CD14-positive monocyte (primary cell): ENCODE data around the gene AGAP1. TPM values are rescaled to one million over a fixed set of nuclear protein-coding genes. Genes with fewer than 3 reads are reported as not detected.

Experiments
- DNase-seq, 3 donors: peaks; one replicate each; pipeline ENCODE4 v3.0.0-alpha.2; 2011 to 2022
- H2AFZ ChIP-seq: 2 replicates; pipeline ENCODE4 v1.6.0; 2012; ENCODE audit warnings: mild to moderate bottlenecking, low read depth, low read length, inconsistent platforms; ENCODE audit not compliant: insufficient read depth, poor library complexity, severe bottlenecking
- H3K27ac ChIP-seq, 2 donors: 1 replicate in 1 of 2; 2 replicates in 1 of 2; pipeline ENCODE4 v1.5.1; 2012 to 2013; ENCODE audit warnings: low read length in 2 of 2, control low read depth in 1 of 2, inconsistent platforms in 1 of 2, low read depth in 1 of 2, mild to moderate bottlenecking in 1 of 2
- H3K27me3 ChIP-seq, 2 donors: one replicate each; pipeline versions ENCODE4 v1.6.0 to v1.6.1; 2011 to 2013; ENCODE audit warnings: low read length in 2 of 2; ENCODE audit not compliant: control insufficient read depth in 2 of 2, insufficient read depth in 2 of 2
- H3K36me3 ChIP-seq, 2 donors: replicated peaks in 1 of 2; 1 replicate in 1 of 2; 2 replicates in 1 of 2; pipeline versions ENCODE4 v1.5.1 to v1.6.1; 2012 to 2013; ENCODE audit warnings: low read length in 2 of 2, control low read depth in 1 of 2, inconsistent platforms in 1 of 2, mild to moderate bottlenecking in 1 of 2; ENCODE audit not compliant: insufficient read depth in 2 of 2, control insufficient read depth in 1 of 2
- H3K4me1 ChIP-seq, 2 donors: 1 replicate in 1 of 2; 2 replicates in 1 of 2; pipeline versions ENCODE4 v1.5.1 to v1.6.1; 2012 to 2013; ENCODE audit warnings: low read length in 2 of 2, control low read depth in 1 of 2, inconsistent platforms in 1 of 2, mild to moderate bottlenecking in 1 of 2, moderate library complexity in 1 of 2; ENCODE audit not compliant: insufficient read depth in 2 of 2, control insufficient read depth in 1 of 2
- H3K4me2 ChIP-seq: replicated peaks from 2 replicates; pipeline ENCODE3; 2012; ENCODE audit warnings: low read length, moderate library complexity, mild to moderate bottlenecking; ENCODE audit not compliant: poor library complexity, severe bottlenecking; ENCODE audit errors: extremely low read depth
- H3K4me3 ChIP-seq, 3 experiments: fragments of 200-600 bp in 1 of 3; sonication (generic) in 1 of 3; replicated peaks in 1 of 3; 1 replicate in 2 of 3; 2 replicates in 1 of 3; pipeline ENCODE4 v1.5.1; 2011 to 2013; ENCODE audit warnings: low read length in 3 of 3, mild to moderate bottlenecking in 3 of 3, control low read depth in 2 of 3, low read depth in 2 of 3, inconsistent platforms in 1 of 3, moderate library complexity in 1 of 3
- H3K79me2 ChIP-seq: 2 replicates; pipeline ENCODE4 v1.6.0; 2012; ENCODE audit warnings: mild to moderate bottlenecking, control low read depth, inconsistent platforms, low read length, moderate library complexity; ENCODE audit not compliant: insufficient read depth
- H3K9ac ChIP-seq: 2 replicates; pipeline ENCODE4 v1.6.0; 2017; ENCODE audit warnings: low read length, mild to moderate bottlenecking; ENCODE audit not compliant: insufficient read depth, poor library complexity, severe bottlenecking
- H3K9me3 ChIP-seq, 2 donors: replicated peaks in 1 of 2; 1 replicate in 1 of 2; 2 replicates in 1 of 2; pipeline versions ENCODE4 v1.5.1 to v1.6.1; 2012 to 2013; ENCODE audit warnings: low read length in 2 of 2, control low read depth in 1 of 2; ENCODE audit not compliant: control insufficient read depth in 1 of 2, insufficient read depth in 1 of 2
- H4K20me1 ChIP-seq: 2 replicates; pipeline ENCODE4 v1.6.0; 2012; ENCODE audit warnings: mild to moderate bottlenecking, low read length, control low read depth, moderate library complexity; ENCODE audit not compliant: insufficient read depth
- H3K27ac Mint-ChIP-seq, 7 donors: one replicate each; pipeline ENCODE4 v1.8.0; 2020; ENCODE audit warnings: mild to moderate bottlenecking in 7 of 7, mixed read lengths in 7 of 7, moderate library complexity in 6 of 7, inconsistent platforms in 2 of 7
- H3K27me3 Mint-ChIP-seq, 3 donors: one replicate each; pipeline ENCODE4 v1.8.0; 2021 to 2022; ENCODE audit warnings: low read depth in 3 of 3, mild to moderate bottlenecking in 3 of 3, mixed read lengths in 3 of 3, moderate library complexity in 3 of 3, inconsistent platforms in 1 of 3
- H3K36me3 Mint-ChIP-seq, 2 donors: one replicate each; pipeline ENCODE4 v1.8.0; 2020; ENCODE audit warnings: mixed read lengths in 2 of 2, inconsistent platforms in 1 of 2, mild to moderate bottlenecking in 1 of 2
- H3K4me1 Mint-ChIP-seq: one replicate; pipeline ENCODE4 v1.8.0; 2020; ENCODE audit warnings: mild to moderate bottlenecking, mixed read lengths
- H3K4me3 Mint-ChIP-seq, 2 donors: one replicate each; pipeline ENCODE4 v1.8.0; 2020; ENCODE audit warnings: mild to moderate bottlenecking in 2 of 2, mixed read lengths in 2 of 2, moderate library complexity in 1 of 2
- H3K9me3 Mint-ChIP-seq, 7 donors: one replicate each; pipeline ENCODE4 v1.8.0; 2020 to 2022; ENCODE audit warnings: mixed read lengths in 7 of 7, mild to moderate bottlenecking in 6 of 7, moderate library complexity in 6 of 7, inconsistent platforms in 2 of 7
- CTCF ChIP-seq: fragments of 200-600 bp; IDR thresholded peaks from one replicate; pipeline ENCODE4 v1.8.0; 2022; ENCODE audit warnings: antibody characterized with exemption, mild to moderate bottlenecking
- WGBS: methylation state at CpG from one replicate; pipeline ENCODE4 v1.1.5; 2013; ENCODE audit warnings: missing lambda C conversion rate; ENCODE audit not compliant: insufficient coverage; 5-methylcytosine and 5-hydroxymethylcytosine counted together
- intact Hi-C, 2 donors: fragments of 100-400 bp; cut with micrococcal nuclease; formaldehyde crosslinking; loops; one replicate each; pipeline versions ENCODE4 v1.15.0 to v1.15.1; 2023
- polyA plus RNA-seq, 3 donors: library from polyadenylated mRNA; depleted of rRNA in 1 of 3; unstranded in 2 of 3; stranded (reverse) in 1 of 3; fragments of 300-500 nt in 2 of 3; fragments of >200 nt in 1 of 3; fragmentation: Illumina TruSeq in 2 of 3; gene quantifications; 1 replicate in 2 of 3; 2 replicates in 1 of 3; pipeline ENCODE4 v1.2.3, GENCODE V29; 2012 to 2021

Gene AGAP1
- polyA plus RNA-seq, 3 donors: 0.12 TPM; not detected in 2

DNA sequence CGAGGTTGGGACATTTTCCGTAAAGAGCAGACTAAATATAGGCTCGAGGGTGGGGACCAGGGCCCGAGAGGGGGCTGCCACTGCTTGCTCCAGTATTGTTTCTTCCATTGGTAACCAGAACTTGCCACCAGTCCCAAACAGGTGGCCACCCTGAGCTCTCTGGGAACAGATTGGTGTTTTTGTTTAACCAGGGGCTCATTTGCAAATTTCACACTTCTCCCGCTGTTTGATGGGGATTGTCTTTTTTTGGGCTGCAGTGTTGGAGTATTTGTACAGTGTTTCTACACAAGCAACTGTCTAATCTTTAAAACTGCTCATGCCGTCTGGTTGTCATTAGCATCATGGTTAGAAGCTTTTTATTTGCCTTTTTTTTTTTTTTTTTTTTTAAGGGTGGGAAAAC, 8.5 kb downstream of the AGAP1 start:
- H3K4me3 Mint-ChIP-seq: peak overlapping the region in 1 of 2 donors; percentile 11
- H3K27ac Mint-ChIP-seq: no peak overlapping the region
- Histone ChIP-seq H3K36me3 (no peaks in the 10 kb centered on the region), H3K9ac (no peak overlapping the region), H3K4me3 (no peak overlapping the region), H4K20me1 (no peaks in the 10 kb centered on the region), H3K79me2 (no peaks in the 10 kb centered on the region), H3K9me3 (peaks cover 0 to 9% of the 10 kb centered on the region in 2 donors), H2AFZ (no peak overlapping the region), H3K27ac (no peak overlapping the region), H3K4me1 (no peaks in the 10 kb centered on the region), H3K4me2 (no peak overlapping the region), H3K27me3 (peaks cover 11 to 40% of the 10 kb centered on the region in 2 donors)
- peaks cover 40 to 59% (median 48%) of the 10 kb centered on the region in 3 donors for H3K27me3 Mint-ChIP-seq
- intact Hi-C loops: no loop called here
- no peaks in the 10 kb centered on the region for H3K4me1 Mint-ChIP-seq
- no peak for DNase-seq
- 8% methylated on average over 4 of the region's 6 CpGs for WGBS
- peaks cover 0 to 2% (median 0%) of the 10 kb centered on the region in 7 donors for H3K9me3 Mint-ChIP-seq
- TF ChIP-seq CTCF: no peak
- H3K36me3 Mint-ChIP-seq: no peaks in the 10 kb centered on the region

DNA sequence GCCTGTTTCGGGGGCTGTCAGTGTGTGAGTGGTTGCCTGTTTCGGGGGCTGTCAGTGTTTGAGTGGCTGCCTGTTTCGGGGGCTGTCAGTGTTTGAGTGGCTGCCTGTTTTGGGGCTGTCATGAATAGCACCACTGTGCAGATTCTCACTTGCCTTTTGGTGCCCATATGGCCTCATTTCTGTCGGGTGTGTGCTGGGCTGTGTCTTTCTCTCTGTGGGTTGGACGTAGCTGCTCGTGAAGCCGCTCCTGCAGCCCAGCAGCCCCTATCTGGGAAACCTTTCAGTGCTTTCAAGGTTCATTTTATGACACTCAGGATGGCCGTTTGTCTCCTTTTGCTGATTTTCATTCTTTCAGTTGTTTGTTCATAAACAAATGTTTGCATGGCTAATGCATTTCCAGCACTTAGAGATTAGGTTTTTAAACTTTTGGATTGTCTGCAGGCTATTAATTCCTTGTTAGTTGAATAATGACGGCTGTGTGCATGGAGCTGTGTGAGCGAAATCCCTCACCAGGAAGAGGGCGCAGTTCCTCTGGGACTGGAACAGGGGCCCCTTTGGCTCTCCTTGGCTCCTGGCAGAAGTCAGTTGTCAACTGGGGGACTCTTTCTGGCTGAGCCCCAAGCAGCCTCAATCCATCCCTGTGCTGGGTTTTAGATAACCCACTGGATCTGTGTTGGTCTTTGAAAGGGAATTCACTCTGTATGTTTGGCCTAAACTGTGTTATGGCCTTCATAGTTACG, 10.8 kb downstream of the AGAP1 start:
- TF ChIP-seq CTCF: no peak
- Histone ChIP-seq H3K79me2 (no peaks in the 10 kb centered on the region), H2AFZ (no peak overlapping the region), H3K4me2 (no peak overlapping the region), H3K9me3 (peaks cover 0 to 9% of the 10 kb centered on the region in 2 donors), H3K9ac (no peak overlapping the region), H3K36me3 (no peaks in the 10 kb centered on the region), H4K20me1 (no peaks in the 10 kb centered on the region), H3K27ac (no peak overlapping the region), H3K4me1 (no peaks in the 10 kb centered on the region), H3K27me3 (peaks cover 11 to 37% of the 10 kb centered on the region in 2 donors), H3K4me3 (no peak overlapping the region)
- Mint-ChIP-seq H3K27ac (no peak overlapping the region), H3K4me3 (no peak overlapping the region), H3K36me3 (no peaks in the 10 kb centered on the region), H3K4me1 (no peaks in the 10 kb centered on the region), H3K27me3 (peaks cover 36 to 45% (median 40%) of the 10 kb centered on the region in 3 donors), H3K9me3 (peaks cover 0 to 6% (median 0%) of the 10 kb centered on the region in 7 donors)
- WGBS: 65% methylated on average over 12 of the region's 12 CpGs
- intact Hi-C loops: no loop called here
- no peak for DNase-seq
